Measurements from ENCODE around the gene COL26A1.

COL26A1 gene

DNA sequence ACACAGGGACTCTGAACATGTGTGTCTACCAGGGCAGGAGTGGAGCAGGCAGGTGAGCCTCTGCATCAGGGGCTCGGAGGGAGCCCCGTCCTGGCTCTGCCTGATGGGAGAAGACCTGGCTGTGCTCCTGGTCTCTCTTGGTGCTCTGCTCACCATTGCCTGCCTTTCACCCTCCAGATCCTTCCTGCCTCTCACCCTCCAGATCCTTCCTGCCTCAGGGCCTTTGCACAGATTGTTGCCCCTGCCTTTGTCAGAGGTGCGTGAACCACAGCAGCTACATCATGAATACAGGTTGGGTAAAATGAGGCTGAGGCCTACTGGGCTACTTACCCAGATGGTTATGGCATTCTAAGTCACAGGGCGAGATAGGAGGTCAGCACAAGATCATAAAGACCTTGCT, 16.6 kb downstream of the COL26A1 start:
- TF ChIP-seq CTCF (IDR thresholded peaks at IDR 0.05; ENCODE audit: control extremely low read depth, extremely low read depth, low read depth, missing control alignments) = no peak
- no peak for DNase-seq (ENCODE audit: extremely low spot score)
- CTCF ChIA-PET = no interaction called here
- POLR2A ChIA-PET = no interaction called here

DNA sequence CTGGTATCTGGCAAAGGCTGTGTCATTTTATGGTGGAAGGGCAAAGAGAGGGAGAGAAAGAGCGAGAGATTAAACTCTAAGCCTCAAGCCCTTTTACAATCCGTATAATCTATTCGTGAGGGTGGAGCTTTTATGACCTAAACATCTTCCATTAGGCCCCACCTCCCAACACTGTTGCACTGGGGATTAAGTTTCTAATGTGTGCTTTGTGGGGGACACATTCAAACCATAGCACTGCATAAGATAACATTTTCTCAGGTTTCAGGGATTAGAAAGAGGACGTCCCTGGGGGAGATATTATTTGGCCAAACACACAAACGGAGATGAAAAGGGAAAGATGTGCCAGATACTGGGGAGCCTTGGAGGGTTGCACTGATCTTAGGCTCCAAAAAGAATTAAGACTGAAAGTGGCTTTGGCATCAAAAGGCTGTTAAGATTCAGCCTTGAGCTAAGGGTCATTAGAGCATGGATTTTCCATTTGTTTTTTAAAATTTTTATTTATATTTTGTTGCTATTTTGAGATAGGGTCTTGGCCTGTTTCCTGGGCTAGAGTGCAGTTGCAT, 19.0 kb downstream of the COL26A1 start:
- no peak for DNase-seq (ENCODE audit: extremely low spot score)
- CTCF ChIA-PET = no interaction called here
- no peak for TF ChIP-seq CTCF (IDR thresholded peaks at IDR 0.05; ENCODE audit: control extremely low read depth, extremely low read depth, low read depth, missing control alignments)
- POLR2A ChIA-PET = no interaction called here

DNA sequence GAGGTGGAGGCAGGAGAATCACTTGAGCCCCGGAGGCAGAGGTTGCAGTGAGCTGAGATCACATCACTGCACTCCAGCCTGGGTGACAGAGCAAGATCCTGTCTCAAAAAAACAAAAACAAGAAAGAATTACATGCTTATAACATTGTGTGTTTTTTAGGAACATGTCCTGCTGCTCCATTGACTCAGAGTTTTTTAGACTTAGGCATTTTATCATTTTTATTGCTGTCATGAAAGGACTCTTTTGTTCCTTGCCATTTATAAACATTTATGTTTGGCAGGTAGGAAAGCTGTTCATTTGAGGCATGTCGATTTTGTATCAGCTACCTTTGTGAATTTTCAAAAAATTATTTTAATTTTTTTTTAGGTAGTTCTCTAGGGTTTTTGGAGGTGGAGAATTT, 20.3 kb downstream of the COL26A1 start:
- CTCF ChIA-PET = interaction anchor here (1.1 kb wide), 1 partner anchor 29 kb away, joined by 5 read pairs; no protein-coding TSS in a partner anchor

GRCh38 chr7:101386177-101386557, 23.5 kb downstream of the COL26A1 start:
- POLR2A ChIA-PET = no interaction called here

More for the DNA sequence above, 20.3 kb downstream of the COL26A1 start:
- TF ChIP-seq CTCF (IDR thresholded peaks at IDR 0.05; ENCODE audit: control extremely low read depth, extremely low read depth, low read depth, missing control alignments) = no peak
- POLR2A ChIA-PET = no interaction called here
- DNase-seq (ENCODE audit: extremely low spot score) = no peak

DNA sequence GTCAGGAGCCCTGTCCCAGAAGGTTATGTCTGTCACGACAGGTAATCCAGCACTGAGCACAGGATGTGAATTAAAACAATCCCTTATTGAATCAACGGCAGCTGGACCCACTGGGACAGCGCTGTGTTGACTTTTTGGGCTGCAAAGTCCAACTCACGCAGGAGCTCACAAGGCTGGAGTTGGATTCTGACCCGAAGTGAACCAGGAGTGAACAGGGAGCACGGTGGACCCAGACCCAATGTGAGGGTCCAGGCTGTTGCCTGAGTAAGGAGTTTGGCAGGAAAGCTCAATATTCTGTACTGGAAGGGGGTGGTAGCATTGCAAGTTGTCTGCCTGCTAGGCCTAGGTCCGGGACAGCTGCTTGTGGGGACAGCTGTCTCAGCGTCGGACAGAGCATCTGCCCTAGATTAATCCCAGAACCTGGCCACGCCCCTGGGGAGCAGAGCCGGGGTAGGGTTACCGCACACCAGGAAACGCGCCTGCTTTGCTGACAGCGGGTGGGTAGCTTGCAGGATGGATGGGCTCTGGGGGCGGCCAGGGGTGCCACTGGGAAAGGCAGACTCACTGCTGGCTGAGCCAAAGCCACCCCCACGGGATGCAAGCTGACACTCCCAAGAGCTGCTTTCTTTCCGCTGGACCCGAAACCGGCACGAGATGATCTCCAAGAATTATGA, 24.0 kb downstream of the COL26A1 start:
- CTCF ChIA-PET = interaction anchor here (0.7 to 2.0 kb wide), 6 partner anchors 10 to 213 kb away, joined by 3 to 13 read pairs (median 4); partner anchors contain the start of gene IFT22
- POLR2A ChIA-PET = no interaction called here
- no peak for DNase-seq (ENCODE audit: extremely low spot score)
- no peak for TF ChIP-seq CTCF (IDR thresholded peaks at IDR 0.05; ENCODE audit: control extremely low read depth, extremely low read depth, low read depth, missing control alignments)

More at GRCh38 chr7:101386177-101386557, 23.5 kb downstream of the COL26A1 start:
- no peak for TF ChIP-seq CTCF (IDR thresholded peaks at IDR 0.05; ENCODE audit: control extremely low read depth, extremely low read depth, low read depth, missing control alignments)
- CTCF ChIA-PET = interaction anchor here (1.4 to 2.0 kb wide), 5 partner anchors 10 to 212 kb away, joined by 3 to 13 read pairs (median 4); no protein-coding TSS in a partner anchor
- DNase-seq (ENCODE audit: extremely low spot score) = no peak

DNA sequence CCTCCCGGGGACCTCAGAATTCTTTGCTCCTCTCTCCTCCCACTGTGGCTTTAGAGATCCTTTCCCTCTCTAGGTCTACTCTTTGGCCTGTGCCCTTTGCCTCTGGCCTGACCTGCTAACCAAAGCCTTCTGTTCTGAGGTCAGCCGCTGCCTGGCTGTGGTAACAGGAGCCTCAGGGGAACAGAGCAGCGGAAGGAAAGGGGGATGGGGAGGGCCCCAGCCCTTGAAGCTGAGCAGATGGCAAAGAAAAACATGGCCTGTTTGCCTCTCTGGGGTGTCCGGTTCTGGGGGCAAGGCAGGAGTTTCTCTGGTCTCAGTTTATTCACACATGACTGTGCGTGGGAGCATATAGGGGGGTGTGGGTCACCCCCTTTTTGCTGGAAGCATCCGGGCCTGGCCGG, 28.2 kb downstream of the COL26A1 start:
- ChIA-PET POLR2A (no interaction called here), CTCF (interaction anchor here (1.0 to 1.3 kb wide), 2 partner anchors 19 to 20 kb away, joined by 3 to 4 read pairs; no protein-coding TSS in a partner anchor)
- no peak for TF ChIP-seq CTCF (IDR thresholded peaks at IDR 0.05; ENCODE audit: control extremely low read depth, extremely low read depth, low read depth, missing control alignments)
- DNase-seq (ENCODE audit: extremely low spot score) = peak; percentile 84

Measured in GM10248 (cell line).